ENCODE results near the gene PC.

- TF ChIP-seq, protein P1, sequence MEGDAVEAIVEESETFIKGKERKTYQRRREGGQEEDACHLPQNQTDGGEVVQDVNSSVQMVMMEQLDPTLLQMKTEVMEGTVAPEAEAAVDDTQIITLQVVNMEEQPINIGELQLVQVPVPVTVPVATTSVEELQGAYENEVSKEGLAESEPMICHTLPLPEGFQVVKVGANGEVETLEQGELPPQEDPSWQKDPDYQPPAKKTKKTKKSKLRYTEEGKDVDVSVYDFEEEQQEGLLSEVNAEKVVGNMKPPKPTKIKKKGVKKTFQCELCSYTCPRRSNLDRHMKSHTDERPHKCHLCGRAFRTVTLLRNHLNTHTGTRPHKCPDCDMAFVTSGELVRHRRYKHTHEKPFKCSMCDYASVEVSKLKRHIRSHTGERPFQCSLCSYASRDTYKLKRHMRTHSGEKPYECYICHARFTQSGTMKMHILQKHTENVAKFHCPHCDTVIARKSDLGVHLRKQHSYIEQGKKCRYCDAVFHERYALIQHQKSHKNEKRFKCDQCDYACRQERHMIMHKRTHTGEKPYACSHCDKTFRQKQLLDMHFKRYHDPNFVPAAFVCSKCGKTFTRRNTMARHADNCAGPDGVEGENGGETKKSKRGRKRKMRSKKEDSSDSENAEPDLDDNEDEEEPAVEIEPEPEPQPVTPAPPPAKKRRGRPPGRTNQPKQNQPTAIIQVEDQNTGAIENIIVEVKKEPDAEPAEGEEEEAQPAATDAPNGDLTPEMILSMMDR (IDR thresholded peaks at IDR 0.05; ENCODE audit: low read length), result no peak
- no peak for TF ChIP-seq EZH2 (optimal IDR thresholded peaks at IDR 0.05; ENCODE audit: low read depth, low read length)
These were observed 43.7 kb downstream of the PC start for GRCh38 chr11:66914505-66914904.

Data from MM.1S (cell line).